DOHH2 (cell line): ENCODE measurements around the gene RNF149.

Source experiments
- CTCF ChIP-seq: fragments of 200-600 bp; sonication (generic); IDR thresholded peaks from one replicate; pipeline ENCODE4 v1.5.1; 2014; ENCODE audit warnings: antibody characterized with exemption, mild to moderate bottlenecking, low read depth, low read length; ENCODE audit not compliant: poor library complexity, severe bottlenecking
- EZH2phosphoT487 ChIP-seq: fragments of 200-600 bp; sonication (generic); IDR thresholded peaks from 2 replicates; pipeline ENCODE4 v1.6.1; 2017; ENCODE audit warnings: borderline replicate concordance, mild to moderate bottlenecking, antibody characterized with exemption, low read length, moderate library complexity, mixed read lengths

GRCh38 chr2:101258804-101259203 is 49.7 kb downstream of the RNF149 start:
- TF ChIP-seq CTCF, result no peak
- no peak for TF ChIP-seq EZH2phosphoT487
